Left renal pelvis (tissue), 4 donors: ENCODE measurements around the gene TPRG1L. TPM values are rescaled to one million over a fixed set of nuclear protein-coding genes. Genes with fewer than 3 reads are reported as not detected.

ENCODE experiments used
- DNase-seq, 4 donors: peaks; one replicate each; pipeline ENCODE4 v3.0.0-alpha.2; 2013; ENCODE audit warnings: low read depth in 4 of 4, low spot score in 3 of 4
- polyA plus RNA-seq, 4 donors: library from polyadenylated mRNA; unstranded; fragments of 120-200 nt; gene quantifications; one replicate each; pipeline ENCODE4 v1.2.1, GENCODE V29; 2013; ENCODE audit not compliant: insufficient read length in 4 of 4

The TPRG1L gene
- polyA plus RNA-seq, 4 donors = 35.9 to 45.0 (median 40.6) TPM

GRCh38 chr1:3676581-3677470 is 52.0 kb downstream of the TPRG1L start:
- no peak for DNase-seq

DNA sequence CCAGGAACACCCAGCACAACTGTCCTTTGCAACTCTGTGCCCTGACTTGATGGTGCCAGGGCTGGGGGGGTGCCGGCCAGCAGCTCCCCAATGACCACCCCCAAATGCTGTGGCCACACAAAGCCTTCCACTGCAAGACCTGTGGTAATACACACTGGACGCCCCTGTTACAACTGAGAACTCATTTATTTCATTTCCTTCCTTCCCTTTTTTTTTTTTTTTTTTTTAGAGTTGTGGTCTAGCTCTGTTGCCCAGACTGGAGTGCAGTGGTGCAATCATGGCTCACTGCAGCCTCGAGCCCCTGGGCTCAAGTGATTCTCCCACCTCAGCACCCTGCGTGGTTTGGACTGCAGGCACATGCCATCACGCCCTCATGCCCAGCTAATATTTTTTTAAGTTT is 52.7 kb downstream of the TPRG1L start:
- no peak for DNase-seq

GRCh38 chr1:3678361-3679097 is 53.7 kb downstream of the TPRG1L start:
- DNase-seq = no peak

DNA sequence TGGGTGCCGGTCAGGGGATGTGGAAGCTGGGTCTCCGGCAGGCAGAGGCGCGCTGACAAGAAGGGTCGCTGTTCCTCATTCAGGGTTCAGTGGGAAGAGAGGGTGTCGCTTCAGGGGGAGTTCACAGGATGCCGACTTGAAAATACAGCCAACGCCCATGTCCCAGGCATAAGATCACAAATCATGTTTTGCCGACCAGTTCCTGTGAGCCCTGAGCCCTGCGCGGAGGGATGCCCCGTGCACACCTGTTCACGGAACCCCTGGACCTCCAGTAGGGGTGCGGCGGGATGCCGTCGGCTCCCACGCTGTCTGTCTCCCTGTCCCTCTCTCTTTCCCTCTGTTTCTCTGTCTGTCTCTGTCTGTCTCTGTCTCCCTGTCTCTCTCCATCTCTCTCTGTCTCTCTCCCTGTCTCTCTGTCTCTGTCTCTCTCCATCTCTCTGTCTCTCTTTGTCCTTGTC is 54.3 kb downstream of the TPRG1L start:
- no peak for DNase-seq

Other genes starting within 250 kb of the TPRG1L start
- 10 to 100 TPM in 3 of 4 donors, under 1 TPM in 1; 0.53 to 23.1 (median 15.4) TPM for gene ARHGEF16, start 170.3 kb upstream of the TPRG1L start, polyA plus RNA-seq
- 10 to 100 TPM in 2 of 4 donors, 1 to 10 TPM in 2; 8.1 to 26.3 (median 14.0) TPM for gene MEGF6, start 13.5 kb upstream of the TPRG1L start, polyA plus RNA-seq
- 10 to 100 TPM; 13.2 to 23.2 (median 18.1) TPM for gene WRAP73, start 25.1 kb downstream of the TPRG1L start, polyA plus RNA-seq
- gene TP73, start 27.5 kb downstream of the TPRG1L start, polyA plus RNA-seq = under 1 TPM; 0.47 to 0.97 (median 0.74) TPM
- under 1 TPM; 0.07 to 0.27 (median 0.19) TPM for gene CCDC27, start 127.4 kb downstream of the TPRG1L start, polyA plus RNA-seq
- 10 to 100 TPM in 1 of 4 donors, 1 to 10 TPM in 3; 5.3 to 22.8 (median 8.8) TPM for gene SMIM1, start 147.7 kb downstream of the TPRG1L start, polyA plus RNA-seq
- 10 to 100 TPM; 53.6 to 77.5 (median 62.1) TPM for gene LRRC47, start 171.5 kb downstream of the TPRG1L start, polyA plus RNA-seq
- gene CEP104, start 232.2 kb downstream of the TPRG1L start, polyA plus RNA-seq = 10 to 100 TPM; 30.2 to 43.3 (median 37.7) TPM
- gene DFFB, start 232.5 kb downstream of the TPRG1L start, polyA plus RNA-seq = 10 to 100 TPM in 1 of 4 donors, 1 to 10 TPM in 3; 5.2 to 11.2 (median 7.0) TPM